Left kidney (tissue), 2 donors: ENCODE measurements around the gene WASF1. TPM values are rescaled to one million over a fixed set of nuclear protein-coding genes. Genes with fewer than 3 reads are reported as not detected.
"Not testable (repeated sequence)": the region's sequence is repeated elsewhere in the genome, so short reads cannot be mapped to it uniquely, and the experiment has no call there.

ENCODE experiments used
- DNase-seq: peaks from one replicate; pipeline ENCODE4 v3.0.0-alpha.2; 2013
- polyA plus RNA-seq: library from polyadenylated mRNA; unstranded; fragments of 120-200 nt; gene quantifications from one replicate; pipeline ENCODE4 v1.2.1, GENCODE V29; 2013; ENCODE audit not compliant: insufficient read length

WASF1 gene
- polyA plus RNA-seq, 1 donor: 56.2 TPM

GRCh38 chr6:110093981-110094380 lies 85.5 kb downstream of the WASF1 start:
- no peak for DNase-seq

DNA sequence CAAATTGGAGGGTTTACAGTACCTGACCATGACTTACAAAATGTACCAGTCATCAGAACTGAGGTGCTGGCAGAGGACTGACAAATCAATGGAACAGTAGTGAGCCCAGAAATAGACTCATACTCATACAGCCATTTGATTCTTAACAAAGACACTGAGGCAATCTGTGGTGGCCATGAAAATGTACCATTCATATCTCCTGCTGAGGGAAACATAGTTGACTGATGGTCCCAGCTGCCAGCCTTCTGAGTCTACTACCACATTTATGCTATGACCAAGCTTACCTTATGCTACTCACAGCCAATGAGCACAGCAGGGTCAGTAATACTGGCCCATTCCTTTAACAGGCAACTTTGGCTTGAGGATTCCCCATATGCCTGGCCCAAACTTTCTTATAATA lies 88.6 kb downstream of the WASF1 start:
- no peak for DNase-seq

GRCh38 chr6:110089323-110089722 lies 90.1 kb downstream of the WASF1 start:
- no peak for DNase-seq

- DNase-seq: no peak
Measured at GRCh38 chr6:110085285-110085684, 94.2 kb downstream of the WASF1 start.

- DNase-seq: no peak
Measured at GRCh38 chr6:110083875-110084585, 95.4 kb downstream of the WASF1 start.

- no peak for DNase-seq
Measured at GRCh38 chr6:110075406-110075805, 104.1 kb downstream of the WASF1 start.

GRCh38 chr6:110073474-110073873 lies 106.0 kb downstream of the WASF1 start:
- not testable (repeated sequence) for DNase-seq

- no peak for DNase-seq
Measured at GRCh38 chr6:110068592-110068967, 110.9 kb downstream of the WASF1 start.

DNA sequence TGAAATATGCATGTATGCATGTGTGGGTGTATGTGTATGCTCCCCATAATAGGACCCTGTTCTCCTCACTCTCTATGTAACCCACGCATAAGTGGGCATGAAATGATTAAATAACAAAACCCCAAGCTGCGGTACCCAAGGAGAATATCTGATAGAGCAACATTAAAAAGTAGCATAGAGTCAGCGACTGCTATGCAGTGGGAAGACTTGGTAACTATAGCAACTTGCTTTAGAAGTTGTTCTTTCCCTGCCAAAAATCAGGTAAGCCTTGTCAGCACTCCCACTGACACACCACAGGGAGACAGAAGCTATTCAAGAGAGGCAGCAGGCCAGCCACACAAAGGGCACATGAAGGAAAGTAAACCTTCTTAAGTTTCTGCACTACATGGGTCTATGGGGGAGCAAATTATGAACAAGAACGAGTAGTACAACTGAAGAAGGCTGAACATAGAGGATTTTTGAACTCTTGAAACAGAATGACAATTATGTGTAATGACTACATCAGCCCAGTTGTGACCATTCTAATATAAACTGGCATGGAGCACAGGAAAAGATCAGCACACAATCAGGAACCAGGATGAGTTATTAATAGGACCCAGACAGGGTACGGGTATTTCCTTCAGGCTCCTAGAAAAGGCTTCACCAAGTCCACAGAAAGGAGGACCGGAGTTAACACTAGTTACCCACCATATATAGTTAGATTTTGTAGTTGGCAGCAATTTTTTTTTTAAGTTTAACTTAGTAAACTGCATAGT lies 111.5 kb downstream of the WASF1 start:
- no peak for DNase-seq

DNA sequence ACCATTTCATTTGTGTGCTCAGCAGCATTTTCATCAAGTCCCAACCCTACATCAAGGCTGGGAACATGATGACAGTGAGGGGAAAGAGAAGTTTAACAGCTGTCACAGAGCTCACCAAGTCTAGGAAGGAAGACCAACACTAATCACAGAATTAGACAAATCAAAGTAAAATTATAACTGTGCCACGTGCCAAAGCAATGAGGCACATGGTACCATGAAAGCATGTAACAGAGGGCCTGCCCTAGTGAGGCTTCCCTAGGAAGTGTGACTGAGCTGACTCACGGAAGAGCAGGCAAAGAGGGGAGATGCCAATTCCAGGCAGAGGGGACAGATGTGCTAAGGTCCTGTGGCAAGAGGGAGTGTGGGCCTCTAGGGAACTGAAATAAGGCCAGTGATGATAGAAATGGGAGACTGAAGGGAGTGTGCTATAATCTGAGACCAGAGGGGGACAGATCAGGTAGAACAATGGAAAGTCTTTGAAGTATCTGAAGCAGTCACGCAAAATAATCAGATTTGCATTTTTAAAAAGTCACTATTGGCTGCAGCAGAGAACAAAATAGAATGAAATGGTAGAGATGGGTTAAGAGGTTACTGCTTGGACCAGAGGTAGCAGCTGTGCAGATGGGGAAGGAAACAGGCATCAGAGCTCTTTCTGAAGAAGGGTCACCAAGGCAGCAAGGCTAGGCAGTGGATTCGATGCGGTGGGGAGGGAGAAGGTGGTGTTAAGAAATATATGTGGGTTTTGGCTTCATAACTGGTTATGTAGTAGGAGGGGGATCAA lies 114.5 kb downstream of the WASF1 start:
- DNase-seq: no peak

GRCh38 chr6:110063594-110064263 lies 115.7 kb downstream of the WASF1 start:
- DNase-seq: no peak

- no peak for DNase-seq
Measured at GRCh38 chr6:110055387-110055735, 124.1 kb downstream of the WASF1 start.

DNA sequence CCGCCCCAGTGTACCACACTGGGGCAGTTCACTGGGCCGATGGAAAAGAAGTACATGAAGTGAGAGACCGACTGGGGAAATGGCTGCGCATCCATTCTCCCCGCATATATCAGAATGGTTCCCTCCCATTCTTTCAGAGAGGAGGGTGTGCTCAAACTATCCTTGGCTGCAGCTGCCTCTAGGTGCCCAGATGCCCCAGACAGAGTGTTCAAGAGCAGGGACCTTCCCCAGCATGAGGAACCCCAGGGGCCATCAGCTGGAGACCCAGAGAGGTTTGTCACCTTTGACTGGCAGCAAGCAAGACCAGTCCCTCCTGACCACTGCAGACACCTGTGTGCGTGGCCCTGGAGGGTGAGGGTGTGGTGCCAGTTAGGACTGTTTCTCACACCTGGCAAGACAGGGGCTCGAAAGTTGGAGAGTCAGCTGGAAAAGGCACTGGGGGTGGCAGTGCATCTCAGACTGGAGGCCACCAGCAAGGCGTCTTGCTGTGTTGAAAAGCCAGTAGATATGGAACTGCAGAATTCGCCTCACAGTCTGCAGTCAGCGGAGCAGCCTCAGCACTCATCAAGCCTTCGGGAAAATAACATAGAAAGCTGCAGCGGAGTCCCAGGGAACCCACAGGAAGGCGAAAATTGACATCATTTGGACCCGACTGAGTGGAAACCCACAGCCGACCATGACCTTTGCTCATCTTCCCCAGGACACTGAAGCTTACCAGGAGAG lies 124.6 kb downstream of the WASF1 start:
- DNase-seq: no peak

- peak; percentile 70 for DNase-seq
Measured at GRCh38 chr6:110053395-110054240, 125.9 kb downstream of the WASF1 start.

DNA sequence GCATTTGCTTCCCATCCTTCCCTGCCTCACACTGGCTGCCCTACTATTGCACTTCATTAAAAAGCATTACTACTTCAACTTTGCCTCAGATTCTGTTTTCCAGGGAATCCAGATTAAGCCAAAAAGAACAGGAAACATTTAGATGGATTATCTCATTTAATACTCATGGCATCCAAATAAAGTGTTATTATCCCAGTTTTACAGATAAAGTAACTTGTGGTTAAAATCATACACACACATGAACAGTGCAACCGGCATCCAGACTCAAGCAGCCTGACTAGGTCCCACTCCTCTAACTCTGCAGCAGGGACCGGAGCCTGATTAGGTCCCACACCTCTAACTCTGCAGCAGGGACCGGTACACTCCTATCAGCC lies 129.0 kb downstream of the WASF1 start:
- DNase-seq: no peak

Other genes with a start within 250 kb of the WASF1 start
- gene GPR6, start 201.4 kb downstream of the WASF1 start, polyA plus RNA-seq: not detected
- gene CDC40, start 757 bp upstream of the WASF1 start, polyA plus RNA-seq: 43.7 TPM
- gene METTL24, start 178.7 kb upstream of the WASF1 start, polyA plus RNA-seq: 14.7 TPM
- gene DDO, start 235.9 kb upstream of the WASF1 start, polyA plus RNA-seq: 0.60 TPM